ENCODE measurements around the gene AMHR2.
"Not testable (repeated sequence)": the region's sequence is repeated elsewhere in the genome, so short reads cannot be mapped to it uniquely, and the experiment has no call there.

The AMHR2 gene

GRCh38 chr12:53414756-53415417 lies 8.8 kb upstream of the AMHR2 start:
- DNase-seq (ENCODE audit: low read depth in 2 of 2) = no peak

- not testable (repeated sequence) for DNase-seq (ENCODE audit: low read depth in 2 of 2)
These were observed 7.8 kb upstream of the AMHR2 start for GRCh38 chr12:53415752-53416389.

- DNase-seq (ENCODE audit: low read depth in 2 of 2) = not testable (repeated sequence)
These were observed 6.3 kb upstream of the AMHR2 start for GRCh38 chr12:53417291-53417816.

- no peak for DNase-seq (ENCODE audit: low read depth in 2 of 2)
These were observed 5.4 kb upstream of the AMHR2 start for GRCh38 chr12:53418221-53418620.

- DNase-seq (ENCODE audit: low read depth in 2 of 2) = no peak
These were observed 3.9 kb upstream of the AMHR2 start for GRCh38 chr12:53419756-53420155.

- not testable (repeated sequence) for DNase-seq (ENCODE audit: low read depth in 2 of 2)
These were observed 1.4 kb upstream of the AMHR2 start for GRCh38 chr12:53422247-53422646.

- no peak for DNase-seq (ENCODE audit: low read depth in 2 of 2)
These were observed 1.2 kb downstream of the AMHR2 start for GRCh38 chr12:53424626-53425514.

GRCh38 chr12:53425515-53426150 lies 2.0 kb downstream of the AMHR2 start:
- no peak for DNase-seq (ENCODE audit: low read depth in 2 of 2)

GRCh38 chr12:53427905-53428594 lies 4.4 kb downstream of the AMHR2 start:
- no peak for DNase-seq (ENCODE audit: low read depth in 2 of 2)

- DNase-seq (ENCODE audit: low read depth in 2 of 2) = no peak
These were observed 5.1 kb downstream of the AMHR2 start for GRCh38 chr12:53428741-53429140.

- no peak for DNase-seq (ENCODE audit: low read depth in 2 of 2)
These were observed 6.5 kb downstream of the AMHR2 start for GRCh38 chr12:53430116-53430515.

GRCh38 chr12:53431187-53431586 lies 7.5 kb downstream of the AMHR2 start:
- no peak for DNase-seq (ENCODE audit: low read depth in 2 of 2)

- DNase-seq (ENCODE audit: low read depth in 2 of 2) = not testable (repeated sequence)
These were observed 11.7 kb downstream of the AMHR2 start for GRCh38 chr12:53435326-53435725.

GRCh38 chr12:53439582-53439981 lies 15.9 kb downstream of the AMHR2 start:
- not testable (repeated sequence) for DNase-seq (ENCODE audit: low read depth in 2 of 2)

GRCh38 chr12:53441040-53441833 lies 17.6 kb downstream of the AMHR2 start, which contains the start of gene PRR13:
Gene PRR13 (plus strand): TSS chr12:53441734. CDS start chr12:53442715, 981 bp downstream.
- DNase-seq (ENCODE audit: low read depth in 2 of 2) = peak; percentile 96 to 98

GRCh38 chr12:53443955-53444354 lies 20.3 kb downstream of the AMHR2 start:
- no peak for DNase-seq (ENCODE audit: low read depth in 2 of 2)

GRCh38 chr12:53444593-53445325 lies 21.1 kb downstream of the AMHR2 start:
- DNase-seq (ENCODE audit: low read depth in 2 of 2) = not testable (repeated sequence)

- DNase-seq (ENCODE audit: low read depth in 2 of 2) = no peak
These were observed 27.3 kb downstream of the AMHR2 start for GRCh38 chr12:53450936-53451335.

GRCh38 chr12:53451661-53452158 lies 28.1 kb downstream of the AMHR2 start, which contains the start of gene PCBP2:
Gene PCBP2 (plus strand): TSS chr12:53452102. CDS start chr12:53454801, 2,699 bp downstream.
- peak; percentile 87 to 95 for DNase-seq (ENCODE audit: low read depth in 2 of 2)

Measured in stimulated activated CD8-positive, alpha-beta memory T cell treated with anti-CD3 and anti-CD28 coated beads, Interleukin-2, amount 100 ng/mL, for 1 hour (primary cell).